Measurements from ENCODE around the gene QRICH2. TPM values are rescaled to one million over a fixed set of nuclear protein-coding genes. Genes with fewer than 3 reads are reported as not detected.
A peak's percentile ranks its signal among the peaks of the same experiment; 100 is the strongest.

QRICH2 gene
- total RNA-seq, 1 donor, result 3.6 TPM

GRCh38 chr17:76264755-76265623 lies 43.1 kb downstream of the QRICH2 start, which contains the start of gene UBALD2:
Gene UBALD2 (plus strand): TSS chr17:76265348. CDS start chr17:76265506, 158 bp downstream.
- H3K27ac ChIP-seq (ENCODE audit: low read depth, low read length), result peak within 1 kb of the TSS; percentile 95
- peaks cover 43% of the 10 kb centered on the region for H3K79me2 ChIP-seq (ENCODE audit: insufficient read depth, low read length)
- peak within 1 kb of the TSS; percentile 85 for H2AFZ ChIP-seq (ENCODE audit: low read length)
- DNase-seq (ENCODE audit: insufficient read length, low spot score, missing footprints), result peak; percentile 100
- no peak for TF ChIP-seq CTCF (IDR thresholded peaks at IDR 0.05; ENCODE audit: extremely low read depth, low read depth, low read length)
- peaks cover 40% of the 10 kb centered on the region for H3K4me1 ChIP-seq (ENCODE audit: insufficient read depth, low read length)
- no peaks in the 10 kb centered on the region for H3K9me3 ChIP-seq (ENCODE audit: low read depth, low read length)
- peak within 1 kb of the TSS; percentile 93 for H3K4me3 ChIP-seq (ENCODE audit: insufficient read depth, low read length)
- H3K36me3 ChIP-seq (ENCODE audit: insufficient read depth, low read length), result peaks cover 10% of the 10 kb centered on the region
- peaks cover 2% of the 10 kb centered on the region for H4K20me1 ChIP-seq (ENCODE audit: insufficient read depth, low read length)
- H3K4me2 ChIP-seq (ENCODE audit: insufficient read depth, low read length), result peak within 1 kb of the TSS; percentile 96
- H3K27me3 ChIP-seq (ENCODE audit: insufficient read depth, low read length), result no peaks in the 10 kb centered on the region

GRCh38 chr17:76264425-76264754 lies 43.7 kb downstream of the QRICH2 start:
- Histone ChIP-seq H3K4me1 (ENCODE audit: insufficient read depth, low read length) (peaks cover 42% of the 10 kb centered on the region), H3K27me3 (ENCODE audit: insufficient read depth, low read length) (no peaks in the 10 kb centered on the region), H3K36me3 (ENCODE audit: insufficient read depth, low read length) (peaks cover 4% of the 10 kb centered on the region), H4K20me1 (ENCODE audit: insufficient read depth, low read length) (peaks cover 2% of the 10 kb centered on the region), H3K27ac (ENCODE audit: low read depth, low read length) (peak overlapping the region; percentile 95), H2AFZ (ENCODE audit: low read length) (peak overlapping the region; percentile 85), H3K4me2 (ENCODE audit: insufficient read depth, low read length) (peak overlapping the region; percentile 94), H3K4me3 (ENCODE audit: insufficient read depth, low read length) (peak overlapping the region; percentile 63), H3K79me2 (ENCODE audit: insufficient read depth, low read length) (peaks cover 37% of the 10 kb centered on the region), H3K9me3 (ENCODE audit: low read depth, low read length) (no peaks in the 10 kb centered on the region)
- no peak for TF ChIP-seq CTCF (IDR thresholded peaks at IDR 0.05; ENCODE audit: extremely low read depth, low read depth, low read length)
- DNase-seq (ENCODE audit: insufficient read length, low spot score, missing footprints), result no peak

GRCh38 chr17:76263896-76264295 lies 44.2 kb downstream of the QRICH2 start:
- Histone ChIP-seq H3K4me2 (ENCODE audit: insufficient read depth, low read length) (peak overlapping the region; percentile 94), H3K79me2 (ENCODE audit: insufficient read depth, low read length) (peaks cover 33% of the 10 kb centered on the region), H2AFZ (ENCODE audit: low read length) (peak overlapping the region; percentile 85), H3K4me3 (ENCODE audit: insufficient read depth, low read length) (no peak overlapping the region), H3K4me1 (ENCODE audit: insufficient read depth, low read length) (peaks cover 42% of the 10 kb centered on the region), H4K20me1 (ENCODE audit: insufficient read depth, low read length) (no peaks in the 10 kb centered on the region), H3K27me3 (ENCODE audit: insufficient read depth, low read length) (no peaks in the 10 kb centered on the region), H3K9me3 (ENCODE audit: low read depth, low read length) (no peaks in the 10 kb centered on the region), H3K27ac (ENCODE audit: low read depth, low read length) (peak overlapping the region; percentile 95), H3K36me3 (ENCODE audit: insufficient read depth, low read length) (no peaks in the 10 kb centered on the region)
- TF ChIP-seq CTCF (IDR thresholded peaks at IDR 0.05; ENCODE audit: extremely low read depth, low read depth, low read length), result no peak
- DNase-seq (ENCODE audit: insufficient read length, low spot score, missing footprints), result no peak

- H3K4me3 ChIP-seq (ENCODE audit: insufficient read depth, low read length), result no peak overlapping the region
- H3K27ac ChIP-seq (ENCODE audit: low read depth, low read length), result peak overlapping the region; percentile 56
- H3K27me3 ChIP-seq (ENCODE audit: insufficient read depth, low read length), result no peaks in the 10 kb centered on the region
- peaks cover 32% of the 10 kb centered on the region for H3K4me1 ChIP-seq (ENCODE audit: insufficient read depth, low read length)
- H3K9me3 ChIP-seq (ENCODE audit: low read depth, low read length), result no peaks in the 10 kb centered on the region
- peaks cover 24% of the 10 kb centered on the region for H3K79me2 ChIP-seq (ENCODE audit: insufficient read depth, low read length)
- H2AFZ ChIP-seq (ENCODE audit: low read length), result peak overlapping the region; percentile 53
- no peak overlapping the region for H3K4me2 ChIP-seq (ENCODE audit: insufficient read depth, low read length)
- H4K20me1 ChIP-seq (ENCODE audit: insufficient read depth, low read length), result no peaks in the 10 kb centered on the region
- H3K36me3 ChIP-seq (ENCODE audit: insufficient read depth, low read length), result no peaks in the 10 kb centered on the region
- peak; percentile 18 for DNase-seq (ENCODE audit: insufficient read length, low spot score, missing footprints)
- no peak for TF ChIP-seq CTCF (IDR thresholded peaks at IDR 0.05; ENCODE audit: extremely low read depth, low read depth, low read length)
Observed at GRCh38 chr17:76262732-76263344, 45.2 kb downstream of the QRICH2 start.
